WTC11 (cell line): ENCODE measurements around the gene FBXL13.

Source experiments
- TCF7 ChIP-seq: sonication (generic); formaldehyde crosslinking; IDR thresholded peaks from 2 replicates; pipeline ENCODE4 v1.8.0; 2022; ENCODE audit warnings: mild to moderate bottlenecking, low read depth, missing genetic modification reagents, moderate library complexity
- TF ChIP-seq, protein P1 (sequence below): sonication (generic); formaldehyde crosslinking; IDR thresholded peaks from 2 replicates; pipeline ENCODE4 v1.8.1; 2023; ENCODE audit warnings: mild to moderate bottlenecking, missing genetic modification reagents, moderate library complexity
- TF ChIP-seq, protein P2 (sequence below): fragments of 200-600 bp; IDR thresholded peaks from 2 replicates; pipeline ENCODE4 v1.8.0; 2022; ENCODE audit warnings: antibody characterized with exemption

DNA sequence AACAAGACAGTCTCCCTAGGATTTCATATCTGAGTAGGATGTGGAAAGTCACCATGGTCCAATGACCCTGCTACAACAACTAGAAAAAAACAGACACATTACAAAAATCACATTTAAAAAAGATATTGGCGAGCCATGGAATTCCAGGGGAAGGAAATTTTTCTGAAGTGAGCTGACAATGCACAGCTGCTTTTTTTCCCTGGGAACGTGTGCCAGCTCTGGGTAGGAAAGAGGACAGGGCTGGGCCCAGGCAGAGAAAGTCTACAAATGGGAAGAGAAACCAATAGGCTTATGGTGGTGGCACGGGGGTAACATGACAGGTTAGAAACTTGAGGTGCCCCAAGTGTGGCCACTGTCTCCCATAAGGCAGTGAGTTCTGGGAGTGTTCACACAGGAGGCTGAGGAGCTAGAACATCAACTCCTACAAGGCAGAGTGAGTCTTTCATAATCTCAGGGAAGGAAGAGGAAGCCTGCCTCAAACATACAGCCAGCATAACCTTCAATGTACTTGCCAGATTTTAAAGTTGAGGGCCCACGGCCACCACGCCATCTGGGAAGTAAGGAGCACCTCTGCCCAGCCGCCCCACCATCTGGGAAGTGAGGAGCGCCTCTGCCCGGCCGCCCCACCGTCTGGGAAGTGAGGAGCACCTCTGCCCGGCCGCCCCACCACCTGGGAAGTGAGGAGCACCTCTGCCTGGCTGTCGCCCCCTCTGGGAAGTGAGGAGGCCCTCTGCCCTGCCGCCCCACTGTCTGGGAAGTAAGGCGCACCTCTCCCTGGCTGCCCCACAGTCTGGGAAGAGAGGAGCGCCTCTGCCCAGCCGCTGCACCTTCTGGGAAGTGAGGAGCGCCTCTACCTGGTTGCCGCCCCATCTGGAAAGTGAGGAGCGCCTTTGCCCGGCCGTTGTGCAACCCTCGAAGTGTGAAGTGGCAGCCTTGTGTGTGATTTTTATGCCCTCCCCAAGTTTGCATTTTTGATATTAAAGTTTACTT, 5.9 kb downstream of the FBXL13 start:
- no peak for TF ChIP-seq TCF7 (CRISPR knock-in tag)
- TF ChIP-seq, protein P1, sequence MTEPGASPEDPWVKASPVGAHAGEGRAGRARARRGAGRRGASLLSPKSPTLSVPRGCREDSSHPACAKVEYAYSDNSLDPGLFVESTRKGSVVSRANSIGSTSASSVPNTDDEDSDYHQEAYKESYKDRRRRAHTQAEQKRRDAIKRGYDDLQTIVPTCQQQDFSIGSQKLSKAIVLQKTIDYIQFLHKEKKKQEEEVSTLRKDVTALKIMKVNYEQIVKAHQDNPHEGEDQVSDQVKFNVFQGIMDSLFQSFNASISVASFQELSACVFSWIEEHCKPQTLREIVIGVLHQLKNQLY (CRISPR knock-in tag) = no peak
- TF ChIP-seq, protein P2, sequence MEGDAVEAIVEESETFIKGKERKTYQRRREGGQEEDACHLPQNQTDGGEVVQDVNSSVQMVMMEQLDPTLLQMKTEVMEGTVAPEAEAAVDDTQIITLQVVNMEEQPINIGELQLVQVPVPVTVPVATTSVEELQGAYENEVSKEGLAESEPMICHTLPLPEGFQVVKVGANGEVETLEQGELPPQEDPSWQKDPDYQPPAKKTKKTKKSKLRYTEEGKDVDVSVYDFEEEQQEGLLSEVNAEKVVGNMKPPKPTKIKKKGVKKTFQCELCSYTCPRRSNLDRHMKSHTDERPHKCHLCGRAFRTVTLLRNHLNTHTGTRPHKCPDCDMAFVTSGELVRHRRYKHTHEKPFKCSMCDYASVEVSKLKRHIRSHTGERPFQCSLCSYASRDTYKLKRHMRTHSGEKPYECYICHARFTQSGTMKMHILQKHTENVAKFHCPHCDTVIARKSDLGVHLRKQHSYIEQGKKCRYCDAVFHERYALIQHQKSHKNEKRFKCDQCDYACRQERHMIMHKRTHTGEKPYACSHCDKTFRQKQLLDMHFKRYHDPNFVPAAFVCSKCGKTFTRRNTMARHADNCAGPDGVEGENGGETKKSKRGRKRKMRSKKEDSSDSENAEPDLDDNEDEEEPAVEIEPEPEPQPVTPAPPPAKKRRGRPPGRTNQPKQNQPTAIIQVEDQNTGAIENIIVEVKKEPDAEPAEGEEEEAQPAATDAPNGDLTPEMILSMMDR = no peak
